Activated naive CD4-positive, alpha-beta T cell treated with anti-CD3 and anti-CD28 coated beads, Interleukin-2, amount 10 ng/mL, durations not matched to agents 7 days and 5 days (primary cell): ENCODE results near the gene UBAC1.

Experiments used
- CTCF ChIA-PET: fragments of 350-600 bp; sonication (Branson Sonifier 250); formaldehyde crosslinking; loops from one replicate; lab custom pipeline; 2021; ENCODE audit warnings: antibody characterized with exemption; lab: Charles Lee
- DNase-seq: peaks from one replicate; pipeline ENCODE4 v3.0.0-alpha.2; 2020
- H3K27ac Mint-ChIP-seq: one replicate; pipeline ENCODE4 v1.8.0; 2021; ENCODE audit warnings: mild to moderate bottlenecking, moderate library complexity, mixed read lengths
- H3K27me3 Mint-ChIP-seq: one replicate; pipeline ENCODE4 v1.8.0; 2021; ENCODE audit warnings: mild to moderate bottlenecking, mixed read lengths
- H3K36me3 Mint-ChIP-seq: one replicate; pipeline ENCODE4 v1.8.0; 2021; ENCODE audit warnings: mixed read lengths
- H3K4me1 Mint-ChIP-seq: one replicate; pipeline ENCODE4 v1.8.0; 2021; ENCODE audit warnings: mixed read lengths
- H3K4me3 Mint-ChIP-seq: one replicate; pipeline ENCODE4 v1.8.0; 2021; ENCODE audit warnings: mild to moderate bottlenecking, moderate library complexity, mixed read lengths
- H3K9me3 Mint-ChIP-seq: one replicate; pipeline ENCODE4 v1.8.0; 2021; ENCODE audit warnings: mixed read lengths

Gene UBAC1

GRCh38 chr9:135989157-135989556 lies 28.0 kb upstream of the UBAC1 start:
- no peak overlapping the region for H3K4me3 Mint-ChIP-seq
- peaks cover 48% of the 10 kb centered on the region for H3K27me3 Mint-ChIP-seq
- no peaks in the 10 kb centered on the region for H3K36me3 Mint-ChIP-seq

GRCh38 chr9:135988493-135988892 lies 27.3 kb upstream of the UBAC1 start:
- DNase-seq: no peak
- CTCF ChIA-PET: interaction anchor here (1.6 kb wide), 1 partner anchor 21 kb away, joined by 4 read pairs; no protein-coding TSS in a partner anchor
- Mint-ChIP-seq H3K36me3 (no peaks in the 10 kb centered on the region), H3K27me3 (peaks cover 45% of the 10 kb centered on the region), H3K27ac (no peak overlapping the region), H3K4me1 (peaks cover 25% of the 10 kb centered on the region), H3K9me3 (no peaks in the 10 kb centered on the region), H3K4me3 (no peak overlapping the region)

More at GRCh38 chr9:135989157-135989556, 28.0 kb upstream of the UBAC1 start:
- DNase-seq: no peak
- CTCF ChIA-PET: interaction anchor here (0.8 kb wide), 1 partner anchor 21 kb away, joined by 5 read pairs; no protein-coding TSS in a partner anchor
- H3K4me1 Mint-ChIP-seq: peaks cover 25% of the 10 kb centered on the region
- no peaks in the 10 kb centered on the region for H3K9me3 Mint-ChIP-seq
- H3K27ac Mint-ChIP-seq: no peak overlapping the region

DNA sequence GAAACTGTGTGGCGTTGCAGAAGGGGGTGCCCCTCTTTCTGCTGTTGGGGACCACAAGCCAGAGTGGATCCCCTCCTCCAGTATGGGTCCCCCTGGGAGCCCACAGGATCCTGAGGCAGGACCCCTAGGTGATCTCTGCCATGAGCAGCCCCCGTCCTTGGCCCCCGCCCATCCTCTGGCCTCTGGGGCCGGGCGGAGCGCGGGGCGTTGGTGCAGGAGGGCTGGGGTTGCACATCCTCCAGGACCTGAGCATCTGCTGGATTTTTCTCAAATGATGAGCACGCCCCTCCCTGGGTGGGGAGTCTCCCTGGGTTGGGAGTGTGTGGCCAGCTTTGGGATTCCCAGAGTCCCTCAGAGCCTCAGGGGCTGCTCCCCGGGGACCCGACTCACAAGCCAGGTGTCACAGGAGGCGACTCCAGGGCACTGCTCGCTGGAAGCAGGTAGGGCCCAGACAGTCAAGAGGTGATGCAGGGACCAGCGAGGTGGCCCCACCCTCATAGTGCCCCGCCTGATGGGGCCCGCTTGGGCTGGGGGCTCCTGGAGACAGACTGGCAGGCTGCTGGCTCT lies 26.7 kb upstream of the UBAC1 start:
- no peaks in the 10 kb centered on the region for H3K9me3 Mint-ChIP-seq
- H3K27ac Mint-ChIP-seq: no peak overlapping the region
- H3K36me3 Mint-ChIP-seq: no peaks in the 10 kb centered on the region
- DNase-seq: no peak
- peaks cover 45% of the 10 kb centered on the region for H3K27me3 Mint-ChIP-seq
- CTCF ChIA-PET: interaction anchor here (1.6 kb wide), 1 partner anchor 20 kb away, joined by 4 read pairs; no protein-coding TSS in a partner anchor
- H3K4me3 Mint-ChIP-seq: no peak overlapping the region
- H3K4me1 Mint-ChIP-seq: peaks cover 25% of the 10 kb centered on the region

GRCh38 chr9:135986605-135987004 lies 25.4 kb upstream of the UBAC1 start:
- peaks cover 50% of the 10 kb centered on the region for H3K27me3 Mint-ChIP-seq
- H3K9me3 Mint-ChIP-seq: no peaks in the 10 kb centered on the region
- peaks cover 14% of the 10 kb centered on the region for H3K4me1 Mint-ChIP-seq
- CTCF ChIA-PET: no interaction called here
- H3K4me3 Mint-ChIP-seq: no peak overlapping the region
- H3K36me3 Mint-ChIP-seq: no peaks in the 10 kb centered on the region
- no peak overlapping the region for H3K27ac Mint-ChIP-seq
- DNase-seq: no peak

GRCh38 chr9:135985889-135986288 lies 24.7 kb upstream of the UBAC1 start:
- no peak for DNase-seq
- Mint-ChIP-seq H3K4me3 (no peak overlapping the region), H3K9me3 (no peaks in the 10 kb centered on the region), H3K27ac (no peak overlapping the region), H3K4me1 (peaks cover 10% of the 10 kb centered on the region), H3K27me3 (peaks cover 45% of the 10 kb centered on the region), H3K36me3 (no peaks in the 10 kb centered on the region)
- CTCF ChIA-PET: no interaction called here

DNA sequence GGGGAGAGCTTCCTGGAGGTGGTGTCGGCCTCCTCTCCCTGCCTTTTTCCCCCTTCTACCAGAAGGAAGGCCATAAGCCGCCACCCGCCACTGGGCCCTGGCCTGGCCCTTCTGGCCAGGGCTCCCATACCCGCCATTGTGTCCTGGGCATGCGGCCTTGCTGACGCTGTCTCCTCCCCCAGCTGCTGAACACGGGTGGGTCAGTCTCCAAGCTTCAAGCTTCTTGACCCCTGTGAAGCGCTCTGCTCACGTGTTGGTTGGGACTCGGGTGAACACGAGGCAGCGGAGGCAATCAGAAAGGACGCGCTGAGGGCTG lies 24.2 kb upstream of the UBAC1 start:
- Mint-ChIP-seq H3K36me3 (no peaks in the 10 kb centered on the region), H3K4me1 (peaks cover 8% of the 10 kb centered on the region), H3K9me3 (no peaks in the 10 kb centered on the region), H3K4me3 (no peak overlapping the region), H3K27me3 (peaks cover 40% of the 10 kb centered on the region), H3K27ac (no peak overlapping the region)
- CTCF ChIA-PET: no interaction called here
- no peak for DNase-seq

- CTCF ChIA-PET: interaction anchor here (0.6 kb wide), 1 partner anchor 69 kb away, joined by 3 read pairs; no protein-coding TSS in a partner anchor
- no peak for DNase-seq
- Mint-ChIP-seq H3K27ac (no peak overlapping the region), H3K9me3 (no peaks in the 10 kb centered on the region), H3K36me3 (no peaks in the 10 kb centered on the region), H3K4me1 (peaks cover 10% of the 10 kb centered on the region), H3K4me3 (no peak overlapping the region), H3K27me3 (peaks cover 28% of the 10 kb centered on the region)
Observed at GRCh38 chr9:135984072-135984710, 23.0 kb upstream of the UBAC1 start.

DNA sequence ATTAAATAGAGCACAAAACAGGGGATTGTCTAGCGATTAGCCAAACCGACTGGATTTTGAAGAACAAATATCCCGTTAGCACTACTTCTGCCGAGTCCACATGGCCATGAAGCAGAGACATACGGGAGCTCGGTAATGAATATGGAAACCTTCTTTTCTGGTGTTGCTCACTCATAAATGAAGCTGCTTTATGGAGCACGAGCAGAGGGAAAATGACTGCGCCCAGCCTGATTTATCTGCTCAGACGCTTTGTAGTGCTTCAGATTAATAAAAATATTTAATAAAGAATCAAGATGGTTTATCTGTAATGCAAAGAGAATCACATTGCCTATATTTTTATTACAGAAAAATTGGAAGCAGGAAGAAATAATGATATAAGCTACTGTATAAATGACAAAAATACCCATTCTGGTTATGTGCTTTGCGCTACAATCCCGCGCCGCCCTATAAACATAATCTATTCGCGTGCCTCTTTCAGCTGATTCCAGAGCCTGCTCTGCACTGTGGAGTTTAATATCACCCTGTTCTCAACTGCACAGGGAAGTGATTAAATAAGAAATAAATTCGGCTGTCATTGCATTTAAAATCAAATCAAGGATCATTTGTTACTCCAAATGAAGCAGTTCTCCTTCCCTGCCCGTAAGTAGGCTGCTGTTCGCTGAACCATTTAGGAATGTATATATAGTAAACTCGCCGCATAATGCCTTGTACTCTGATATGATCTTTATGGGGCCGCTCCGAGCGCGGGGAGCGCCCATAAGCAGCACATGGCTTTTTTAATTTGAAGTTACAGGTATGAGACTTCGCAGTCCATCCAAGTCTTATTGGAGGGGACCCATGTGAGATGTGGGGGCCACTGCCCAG lies 22.3 kb upstream of the UBAC1 start:
- DNase-seq: no peak
- Mint-ChIP-seq H3K4me1 (peaks cover 17% of the 10 kb centered on the region), H3K4me3 (no peak overlapping the region), H3K27me3 (peaks cover 30% of the 10 kb centered on the region), H3K27ac (no peak overlapping the region), H3K9me3 (no peaks in the 10 kb centered on the region), H3K36me3 (no peaks in the 10 kb centered on the region)
- CTCF ChIA-PET: interaction anchor here (0.6 to 1.0 kb wide), 2 partner anchors 16 to 68 kb away, joined by 3 read pairs; no protein-coding TSS in a partner anchor

DNA sequence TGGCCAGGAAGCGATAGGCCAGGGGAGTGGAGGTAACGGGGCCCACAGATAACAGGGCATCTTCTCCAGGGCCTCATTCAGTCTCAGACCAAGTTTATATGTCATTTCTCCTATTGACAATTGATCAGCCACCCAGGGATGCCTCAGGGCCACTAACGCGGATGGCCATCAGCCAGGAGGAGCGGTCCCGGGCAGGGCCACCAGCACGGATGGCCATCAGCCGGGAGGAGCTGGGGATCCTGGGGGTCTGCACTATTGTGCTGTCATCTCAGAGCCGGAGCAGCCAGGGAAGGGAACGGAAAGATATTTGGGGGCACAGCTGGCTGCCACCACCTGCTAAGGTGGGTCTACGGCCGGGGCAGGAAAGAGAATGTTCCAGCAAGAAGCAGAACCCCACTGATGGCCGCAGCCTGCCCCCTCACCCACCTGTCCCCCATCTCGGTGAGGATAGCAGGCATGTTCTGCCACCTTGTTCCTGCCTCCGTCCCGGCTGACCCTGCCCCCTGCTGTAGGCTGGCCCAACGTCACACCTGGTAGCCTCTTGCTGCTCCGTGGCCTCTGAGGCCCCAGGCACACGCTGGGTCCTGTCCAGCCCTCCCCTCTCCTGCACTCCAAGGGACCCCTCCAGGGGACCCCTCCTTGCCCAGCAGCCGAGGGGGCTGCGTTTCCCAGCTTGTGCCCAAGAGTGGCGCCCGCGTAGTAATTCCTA lies 21.5 kb upstream of the UBAC1 start:
- no peaks in the 10 kb centered on the region for H3K9me3 Mint-ChIP-seq
- no peaks in the 10 kb centered on the region for H3K36me3 Mint-ChIP-seq
- no peak for DNase-seq
- no peak overlapping the region for H3K27ac Mint-ChIP-seq
- H3K27me3 Mint-ChIP-seq: peaks cover 25% of the 10 kb centered on the region
- no peak overlapping the region for H3K4me3 Mint-ChIP-seq
- H3K4me1 Mint-ChIP-seq: peaks cover 17% of the 10 kb centered on the region
- CTCF ChIA-PET: interaction anchor here (1.0 kb wide), 1 partner anchor 15 kb away, joined by 3 read pairs; no protein-coding TSS in a partner anchor

DNA sequence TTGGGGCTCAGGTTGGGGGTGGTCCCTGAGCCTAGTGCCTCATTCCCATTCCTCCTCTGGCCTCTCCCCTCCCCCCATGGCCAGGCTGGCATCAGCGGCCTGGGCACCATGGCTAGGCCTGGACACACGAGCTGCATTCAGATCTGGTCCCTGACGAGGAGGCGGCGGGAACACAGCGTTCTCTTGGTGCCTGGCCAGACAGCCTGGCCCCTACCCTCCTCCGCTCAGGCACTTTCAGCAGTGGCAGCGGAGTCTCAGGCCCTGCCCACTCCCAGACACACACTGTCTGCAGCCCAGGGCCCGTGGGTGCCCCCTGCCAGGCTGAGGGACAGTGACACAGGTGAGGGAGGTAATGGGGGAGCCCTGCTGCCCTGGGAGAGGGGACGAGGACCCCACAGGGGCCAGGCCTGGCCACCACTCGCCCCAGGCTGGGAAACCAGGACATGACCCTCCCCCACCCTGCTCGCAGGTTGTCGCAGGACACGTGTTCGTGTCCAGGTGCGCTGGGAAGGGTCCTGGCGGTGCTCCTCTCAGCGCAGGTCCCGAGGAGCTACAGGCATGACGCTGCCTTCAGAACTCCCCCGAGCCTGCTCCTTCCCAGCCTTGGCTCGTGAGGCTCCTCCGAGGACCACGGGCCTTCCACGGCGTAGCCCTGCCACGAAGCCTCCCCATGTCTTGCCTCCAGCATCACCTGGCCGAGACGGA lies 19.9 kb upstream of the UBAC1 start:
- H3K4me1 Mint-ChIP-seq: peaks cover 17% of the 10 kb centered on the region
- no peak for DNase-seq
- H3K27me3 Mint-ChIP-seq: peaks cover 31% of the 10 kb centered on the region
- H3K9me3 Mint-ChIP-seq: no peaks in the 10 kb centered on the region
- no peak overlapping the region for H3K27ac Mint-ChIP-seq
- H3K36me3 Mint-ChIP-seq: no peaks in the 10 kb centered on the region
- CTCF ChIA-PET: no interaction called here
- H3K4me3 Mint-ChIP-seq: no peak overlapping the region

- H3K4me3 Mint-ChIP-seq: peak overlapping the region; percentile 49
- CTCF ChIA-PET: no interaction called here
- H3K36me3 Mint-ChIP-seq: no peaks in the 10 kb centered on the region
- DNase-seq: no peak
- peak overlapping the region; percentile 72 for H3K27ac Mint-ChIP-seq
- no peaks in the 10 kb centered on the region for H3K9me3 Mint-ChIP-seq
- peaks cover 17% of the 10 kb centered on the region for H3K4me1 Mint-ChIP-seq
- H3K27me3 Mint-ChIP-seq: peaks cover 26% of the 10 kb centered on the region
Observed at GRCh38 chr9:135979547-135980166, 18.5 kb upstream of the UBAC1 start.

- CTCF ChIA-PET: no interaction called here
- Mint-ChIP-seq H3K4me1 (peaks cover 17% of the 10 kb centered on the region), H3K27me3 (peaks cover 25% of the 10 kb centered on the region), H3K9me3 (no peaks in the 10 kb centered on the region), H3K36me3 (no peaks in the 10 kb centered on the region), H3K4me3 (peak overlapping the region; percentile 52), H3K27ac (peak overlapping the region; percentile 72)
- peak; percentile 81 for DNase-seq
Observed at GRCh38 chr9:135978642-135979546, 17.7 kb upstream of the UBAC1 start.
